Measurements from ENCODE around the gene MAST2.
"Not testable (repeated sequence)": the region's sequence is repeated elsewhere in the genome, so short reads cannot be mapped to it uniquely, and the experiment has no call there.

The MAST2 gene

DNA sequence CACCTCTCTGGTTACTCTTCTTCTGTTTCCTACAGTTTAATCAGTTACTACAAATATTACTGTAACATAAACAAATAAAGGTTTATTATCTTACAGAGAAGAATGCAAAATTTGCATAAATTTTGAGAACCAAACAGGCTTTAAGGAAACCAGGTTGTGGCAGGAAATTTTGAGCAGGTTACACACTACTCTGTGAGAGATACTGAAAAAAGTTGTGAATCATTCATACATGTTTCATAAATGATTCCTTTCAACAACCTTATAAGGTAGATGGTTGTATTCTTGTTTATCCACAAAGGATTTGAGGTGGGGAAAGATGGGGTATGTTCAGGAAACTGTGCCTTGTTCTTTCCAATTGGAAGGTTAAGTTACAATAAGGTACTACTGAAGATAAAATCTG is 58.6 kb downstream of the MAST2 start:
- no peak for DNase-seq

DNA sequence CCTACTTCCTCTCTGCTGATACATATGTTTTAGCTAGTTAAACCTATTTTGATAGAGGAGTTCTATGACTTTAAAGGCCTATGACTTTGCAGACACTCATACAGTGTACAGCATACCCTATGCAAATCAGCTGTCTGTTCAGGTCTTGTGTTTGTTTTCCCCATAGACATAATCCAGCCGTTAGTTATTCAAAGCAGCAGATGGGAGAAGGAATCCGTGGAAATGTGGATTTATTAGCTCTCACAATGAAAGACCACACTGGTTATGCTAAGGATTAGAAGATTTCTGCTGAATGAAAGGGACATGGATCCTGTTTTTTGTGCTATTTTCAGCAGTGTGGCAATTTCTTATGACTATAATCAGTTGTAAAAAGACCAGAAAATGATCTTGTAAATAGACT is 59.8 kb downstream of the MAST2 start:
- DNase-seq = no peak

DNA sequence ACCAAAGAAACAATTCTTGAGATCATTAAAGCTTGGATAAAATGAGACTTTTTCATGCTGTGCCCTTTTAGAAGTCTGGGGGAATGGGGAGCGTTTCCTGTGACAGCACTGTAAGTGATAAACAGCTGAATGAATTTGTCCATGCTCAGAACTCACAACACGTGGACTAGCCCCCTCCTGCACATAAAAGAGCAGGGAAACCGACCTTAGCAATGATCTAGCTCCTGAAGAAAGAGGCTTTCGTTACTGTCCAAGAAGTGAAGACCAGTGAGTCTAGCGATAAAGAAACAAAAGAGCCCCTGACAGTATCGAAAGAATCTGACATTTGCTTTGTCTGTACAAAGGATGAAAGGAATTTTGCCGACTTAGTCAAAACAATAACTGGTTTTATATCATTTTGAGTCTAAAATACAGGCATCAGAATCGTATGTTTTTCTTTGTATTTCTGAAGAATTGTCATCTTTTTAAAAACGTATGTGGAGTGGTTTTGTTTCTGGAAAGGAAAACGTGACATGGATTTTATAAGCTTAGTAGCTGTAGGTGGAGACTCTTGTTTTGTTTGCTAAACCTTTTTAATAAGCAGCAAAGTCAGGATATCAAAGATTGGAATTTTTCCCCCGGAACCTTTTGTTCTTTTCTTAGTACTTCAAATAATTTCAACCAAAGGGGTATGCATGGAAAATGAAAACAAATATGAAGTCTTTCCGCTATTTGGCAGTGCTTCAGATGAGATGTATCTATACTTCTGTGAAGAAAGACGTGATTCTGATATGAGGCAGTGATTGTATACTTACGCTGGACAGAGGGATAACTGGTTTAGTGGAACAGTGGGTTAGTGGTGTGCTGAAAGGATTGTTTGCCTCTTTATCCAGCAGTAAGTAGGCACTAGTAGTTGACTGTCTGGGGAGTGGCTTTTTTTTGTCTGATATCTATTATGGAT is 61.0 kb downstream of the MAST2 start:
- DNase-seq = no peak

DNA sequence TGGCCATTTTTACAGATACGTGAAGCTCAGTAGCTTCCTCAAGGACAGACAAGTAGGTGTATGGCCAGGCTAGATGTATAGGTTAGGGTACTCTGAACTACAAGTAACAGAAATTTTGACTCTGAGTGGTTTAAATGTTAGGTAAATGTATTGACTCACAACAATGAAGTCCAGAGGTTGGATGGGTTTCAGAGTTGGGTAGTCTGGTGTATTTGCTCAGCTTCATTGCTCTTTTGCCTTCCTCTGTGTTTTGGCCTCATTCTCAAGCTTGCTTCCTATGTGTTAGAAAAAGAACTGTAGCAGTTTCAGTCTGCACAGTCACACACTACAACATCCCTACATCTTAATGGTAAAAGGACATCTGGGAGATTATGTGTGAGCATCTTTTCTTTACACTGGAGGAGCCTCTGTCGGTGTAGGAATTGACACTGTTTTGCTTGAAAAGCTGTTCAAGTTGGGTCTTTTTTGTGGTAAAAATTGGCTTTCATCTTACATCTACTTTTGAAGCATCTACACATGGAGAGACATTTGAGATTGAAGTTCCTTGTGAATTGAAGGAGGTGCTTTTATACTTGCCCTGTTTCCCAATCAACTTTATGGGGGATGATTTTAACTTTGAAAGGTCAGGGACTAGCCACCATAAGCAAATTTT is 64.4 kb downstream of the MAST2 start:
- DNase-seq = no peak

DNA sequence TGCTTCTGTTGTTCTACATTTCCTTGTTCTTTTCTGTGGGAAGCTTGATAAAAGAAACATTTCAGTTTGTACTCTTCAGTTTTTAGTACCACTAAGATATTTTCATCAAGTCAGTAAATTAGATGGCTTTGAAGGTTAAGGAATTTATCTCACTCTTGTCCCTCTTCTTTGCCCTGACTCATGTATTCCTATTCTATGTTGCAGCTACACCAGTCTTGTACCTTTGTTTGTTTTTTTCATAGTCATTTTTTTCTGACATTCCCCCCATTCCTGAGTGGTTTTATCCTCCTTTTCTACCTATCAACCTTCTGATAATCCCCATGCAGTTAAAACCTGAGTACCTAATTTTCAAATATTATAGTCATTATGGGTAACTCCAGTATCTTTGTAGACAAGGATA is 65.4 kb downstream of the MAST2 start:
- DNase-seq = no peak

DNA sequence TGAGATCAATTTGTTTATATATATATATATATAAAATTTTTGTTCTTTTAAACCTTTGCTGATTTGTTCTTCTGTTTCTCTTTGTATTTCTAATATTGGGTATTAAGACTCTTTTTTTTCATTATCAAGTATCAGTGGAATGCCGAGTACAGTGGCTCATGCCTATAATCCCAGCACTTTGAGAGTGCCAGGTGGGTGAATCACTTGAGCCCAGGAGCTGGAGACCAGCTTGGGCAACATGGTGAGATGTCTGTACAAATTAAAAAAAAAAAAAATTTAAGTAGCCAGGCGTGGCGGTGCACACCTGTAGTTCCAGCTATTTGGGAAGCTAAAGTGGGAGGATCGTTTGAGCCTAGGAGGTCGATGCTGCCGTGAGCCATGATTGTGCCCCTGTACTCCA is 67.1 kb downstream of the MAST2 start:
- DNase-seq = no peak

DNA sequence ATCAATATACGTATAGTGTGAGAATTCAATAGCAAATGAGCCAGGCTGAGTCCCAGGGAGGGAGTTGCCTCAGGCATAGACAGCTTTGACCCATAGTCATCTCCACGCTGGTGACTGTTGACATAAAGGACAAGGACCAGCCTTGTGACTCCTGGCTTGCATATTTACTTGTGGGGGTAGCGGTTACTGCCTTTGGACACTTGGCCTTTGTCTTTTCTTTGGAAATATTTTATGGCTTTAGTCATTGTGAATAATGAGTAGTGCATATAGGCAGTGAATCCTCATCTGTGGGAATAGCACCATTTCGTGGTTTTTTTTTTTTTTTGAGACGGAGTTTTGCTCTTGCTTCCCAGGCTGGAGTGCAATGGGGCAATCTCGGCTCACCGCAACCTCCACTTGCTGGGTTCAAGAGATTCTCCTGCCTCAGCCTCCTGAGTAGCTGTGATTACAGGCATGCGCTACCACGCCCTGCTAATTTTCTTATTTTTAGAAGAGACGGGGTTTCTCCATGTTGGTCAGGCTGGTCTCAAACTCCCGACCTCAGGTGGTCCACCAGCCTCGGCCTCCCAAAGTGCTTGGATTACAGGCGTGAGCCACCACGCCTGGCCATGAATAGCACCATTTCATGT is 68.9 kb downstream of the MAST2 start:
- not testable (repeated sequence) for DNase-seq

DNA sequence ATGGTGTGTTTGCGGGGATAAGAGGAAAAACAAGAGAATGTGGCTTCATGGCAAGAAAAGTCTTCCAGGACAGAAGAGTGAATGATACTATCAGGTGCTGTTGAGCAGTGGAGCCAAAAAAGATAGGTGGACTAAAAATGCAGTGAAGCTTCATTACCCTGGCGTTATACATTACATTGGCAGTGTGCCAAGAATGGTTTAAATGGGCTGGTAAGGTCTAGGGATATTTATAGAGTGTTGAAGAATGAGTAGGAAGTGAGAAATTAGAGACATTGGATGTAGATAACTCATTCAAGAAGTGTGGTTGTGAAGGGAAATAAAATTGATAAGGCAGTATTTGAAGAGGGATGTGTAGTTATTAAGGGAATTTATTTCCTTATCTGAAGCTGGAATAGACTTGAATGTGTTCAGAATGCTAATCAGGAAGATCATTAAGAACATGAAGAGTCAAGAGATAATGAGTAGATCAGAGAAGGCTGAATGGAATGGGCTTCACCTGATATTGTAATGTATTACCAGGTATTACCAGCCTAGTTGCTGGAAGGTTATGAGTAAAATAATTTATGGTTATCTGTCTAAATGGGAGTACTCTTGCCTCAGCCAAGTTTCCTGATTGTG is 72.7 kb downstream of the MAST2 start:
- no peak for DNase-seq

DNA sequence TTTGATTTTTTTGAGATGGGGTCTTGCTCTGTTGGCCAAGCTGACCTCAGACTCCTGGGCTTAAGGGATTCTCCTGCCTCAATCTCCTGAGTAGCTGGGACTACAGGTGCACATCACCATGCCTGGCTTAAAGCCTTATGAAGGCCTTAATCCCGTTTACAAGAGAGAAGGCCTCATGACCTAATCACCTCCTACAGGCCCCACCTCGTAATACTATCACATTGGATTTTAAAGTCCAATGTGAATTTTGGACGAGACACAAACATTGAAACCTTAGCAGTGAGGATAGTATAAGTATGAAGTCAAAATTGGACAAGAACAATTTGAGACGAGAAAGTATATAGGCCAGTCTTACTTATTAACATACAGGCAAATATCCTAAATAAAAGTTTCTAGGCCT is 73.9 kb downstream of the MAST2 start:
- no peak for DNase-seq

DNA sequence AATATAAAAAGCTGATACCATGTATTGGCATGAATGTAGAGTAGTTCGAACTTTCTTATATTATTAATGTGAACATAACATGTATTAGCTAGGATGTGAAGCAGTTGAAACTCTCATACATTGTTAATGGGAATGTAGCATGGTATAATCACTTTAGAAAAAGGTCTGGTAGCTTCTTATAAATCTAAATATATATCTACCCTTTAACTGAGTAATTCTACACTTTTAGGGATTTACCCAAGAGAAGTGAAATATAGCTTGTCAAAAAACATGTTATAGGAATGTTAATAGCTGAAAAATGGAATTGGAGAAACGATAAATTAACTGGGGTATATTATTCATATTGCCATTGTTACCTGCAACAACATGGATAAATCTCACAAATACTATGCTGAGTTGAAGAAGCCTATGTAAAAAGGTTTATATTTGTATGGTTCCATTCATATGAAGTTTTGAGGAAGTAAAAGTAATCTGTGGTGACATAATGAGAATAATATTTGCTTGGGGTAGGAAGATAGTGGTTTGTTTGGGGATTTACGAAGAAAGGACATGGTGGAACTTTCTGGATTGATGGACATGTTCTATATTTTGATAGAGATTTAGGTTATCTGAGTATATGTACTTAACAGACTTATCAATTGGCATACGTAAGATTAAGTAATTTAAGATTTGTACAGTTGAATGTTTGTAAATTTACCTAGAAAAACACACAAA is 76.6 kb downstream of the MAST2 start:
- DNase-seq = no peak

DNA sequence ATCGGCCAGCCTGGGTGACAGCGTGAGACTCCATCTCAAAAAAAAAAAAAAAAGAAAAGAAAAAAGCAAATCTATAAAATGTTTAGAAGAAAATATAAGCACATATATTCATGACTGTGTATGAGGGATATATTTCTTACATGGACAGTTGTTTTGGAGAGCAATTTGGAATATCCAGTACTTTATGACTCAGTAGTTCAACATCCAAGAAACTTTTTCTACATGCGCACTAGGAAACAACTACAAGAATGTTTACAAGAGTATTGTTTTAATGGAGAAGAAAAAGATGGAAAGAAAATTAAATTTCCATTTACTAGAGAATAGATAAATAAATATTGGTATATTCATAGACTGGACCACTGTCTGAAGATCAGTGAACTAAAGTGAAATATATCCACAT is 77.5 kb downstream of the MAST2 start:
- no peak for DNase-seq

DNA sequence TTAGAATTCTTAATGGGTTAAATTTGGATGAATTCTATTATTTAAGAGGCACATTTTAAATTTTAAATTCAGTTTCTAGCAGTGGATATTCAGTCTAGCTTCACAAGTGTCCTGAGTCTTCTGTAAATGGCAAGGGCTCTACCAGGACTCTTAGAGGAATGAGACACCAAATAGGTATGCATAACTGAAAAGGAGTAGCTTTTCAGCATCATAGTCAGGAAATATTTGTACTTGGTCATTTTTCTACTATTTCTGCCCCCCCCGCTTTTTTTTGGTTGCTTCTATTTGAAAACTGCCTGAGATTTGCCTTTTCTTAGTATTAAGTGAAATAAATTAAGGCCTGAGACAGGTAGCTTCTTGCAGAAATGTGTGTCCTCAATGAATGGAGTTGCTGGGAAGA is 80.2 kb downstream of the MAST2 start:
- DNase-seq = no peak

DNA sequence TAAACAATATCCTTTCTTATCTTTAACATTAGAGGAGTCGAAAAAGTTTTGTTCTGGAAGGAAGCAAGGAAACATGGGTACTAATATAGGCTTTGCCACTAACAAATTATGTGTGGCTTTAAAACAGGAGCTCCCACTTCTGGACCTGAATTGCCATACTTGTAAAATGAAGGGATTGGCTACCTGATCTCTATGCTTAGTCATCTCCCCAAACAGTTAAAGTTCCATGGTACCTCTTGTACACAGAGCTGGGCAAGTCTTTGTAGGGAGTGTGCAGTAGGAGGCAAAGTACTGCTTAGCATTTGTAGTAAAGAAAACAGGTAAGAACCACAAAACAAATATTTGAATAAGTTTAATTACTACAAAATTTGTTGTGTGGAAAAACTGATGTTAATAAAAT is 81.3 kb downstream of the MAST2 start:
- DNase-seq = no peak

DNA sequence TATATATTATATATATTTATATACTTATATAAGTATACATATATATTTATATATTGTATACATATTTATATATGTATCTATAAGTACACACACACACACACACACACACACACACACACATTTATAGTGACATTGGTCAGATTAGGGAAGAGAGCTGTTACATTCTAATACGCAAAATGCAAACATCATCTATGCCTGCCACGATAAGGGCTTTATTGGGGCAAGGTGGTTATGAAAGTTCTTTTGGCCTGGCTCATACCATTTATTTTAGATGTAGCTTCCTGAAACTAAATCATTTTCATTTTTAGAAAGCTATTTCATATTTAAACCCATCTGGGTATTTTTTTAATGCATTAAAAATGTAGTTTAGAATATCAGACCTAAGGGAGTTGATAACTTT is 82.8 kb downstream of the MAST2 start:
- no peak for DNase-seq

DNA sequence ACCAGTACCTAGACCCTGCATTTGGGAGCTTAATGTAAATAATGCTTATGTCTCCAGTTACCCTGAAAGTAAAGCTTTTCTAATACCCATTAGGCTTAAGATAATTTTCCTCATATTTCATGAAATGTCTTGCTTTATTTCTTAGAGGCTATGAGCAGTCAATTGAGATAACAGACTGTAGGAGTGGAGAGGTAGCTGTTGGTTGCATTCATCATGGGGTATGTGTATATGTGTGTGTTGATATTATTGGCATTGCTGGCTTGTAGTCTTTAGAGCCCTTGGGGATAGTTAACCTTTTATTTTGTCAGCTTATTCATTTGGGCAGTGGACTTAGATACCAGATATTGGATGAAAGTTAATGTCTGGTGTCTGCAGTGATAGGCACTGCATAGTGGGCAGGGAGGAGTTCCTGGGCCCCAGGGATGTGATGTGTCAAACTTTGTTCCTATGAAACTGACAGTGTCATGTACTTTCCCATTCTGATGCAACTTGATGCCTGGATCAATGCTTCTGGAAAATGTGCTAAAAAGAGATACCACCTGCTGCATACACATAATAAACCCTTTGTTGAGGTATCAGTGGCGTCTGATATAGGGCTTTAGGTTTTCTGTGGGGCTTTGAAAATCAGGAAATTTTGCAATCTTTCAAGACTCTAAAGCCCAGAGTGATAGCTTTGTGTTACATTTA is 83.9 kb downstream of the MAST2 start:
- DNase-seq = no peak

DNA sequence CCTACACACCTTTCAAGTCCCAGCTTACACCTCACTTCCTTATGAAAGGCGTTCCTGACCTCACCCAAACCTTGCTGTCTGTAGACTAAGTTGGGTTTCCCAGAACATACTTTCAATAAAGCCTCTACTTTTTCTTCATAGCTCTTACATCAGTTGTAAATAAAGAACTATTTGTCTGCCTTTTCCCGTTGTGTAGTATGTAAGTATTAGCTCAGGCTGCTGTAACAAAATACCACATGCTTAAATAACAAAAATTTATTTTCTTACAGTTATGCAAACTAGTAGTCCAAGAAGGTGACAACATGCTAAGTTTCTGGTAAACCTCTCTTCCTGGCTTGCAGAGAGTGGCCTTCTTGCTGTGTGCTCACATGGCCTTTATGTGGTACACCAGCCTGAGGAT is 86.7 kb downstream of the MAST2 start:
- DNase-seq = no peak

DNA sequence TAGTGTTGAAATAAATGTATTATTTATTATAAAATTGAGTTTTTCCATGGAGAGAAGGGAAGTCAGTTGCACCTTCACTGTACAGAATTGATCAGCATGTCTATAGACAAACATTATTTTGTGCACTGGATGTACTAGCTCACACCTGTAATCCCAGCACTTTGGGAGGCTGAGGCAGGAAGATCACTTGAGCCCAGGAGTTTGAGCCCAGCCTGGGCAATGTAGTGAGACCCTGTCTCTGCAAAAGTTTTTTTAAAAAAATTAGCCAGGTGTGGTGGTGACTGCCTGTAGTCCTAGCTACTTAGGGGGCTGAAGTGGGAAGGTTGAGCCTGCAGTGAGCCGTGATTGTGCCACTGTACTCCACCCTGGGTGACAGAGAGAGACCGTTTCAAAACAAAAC is 87.7 kb downstream of the MAST2 start:
- no peak for DNase-seq

DNA sequence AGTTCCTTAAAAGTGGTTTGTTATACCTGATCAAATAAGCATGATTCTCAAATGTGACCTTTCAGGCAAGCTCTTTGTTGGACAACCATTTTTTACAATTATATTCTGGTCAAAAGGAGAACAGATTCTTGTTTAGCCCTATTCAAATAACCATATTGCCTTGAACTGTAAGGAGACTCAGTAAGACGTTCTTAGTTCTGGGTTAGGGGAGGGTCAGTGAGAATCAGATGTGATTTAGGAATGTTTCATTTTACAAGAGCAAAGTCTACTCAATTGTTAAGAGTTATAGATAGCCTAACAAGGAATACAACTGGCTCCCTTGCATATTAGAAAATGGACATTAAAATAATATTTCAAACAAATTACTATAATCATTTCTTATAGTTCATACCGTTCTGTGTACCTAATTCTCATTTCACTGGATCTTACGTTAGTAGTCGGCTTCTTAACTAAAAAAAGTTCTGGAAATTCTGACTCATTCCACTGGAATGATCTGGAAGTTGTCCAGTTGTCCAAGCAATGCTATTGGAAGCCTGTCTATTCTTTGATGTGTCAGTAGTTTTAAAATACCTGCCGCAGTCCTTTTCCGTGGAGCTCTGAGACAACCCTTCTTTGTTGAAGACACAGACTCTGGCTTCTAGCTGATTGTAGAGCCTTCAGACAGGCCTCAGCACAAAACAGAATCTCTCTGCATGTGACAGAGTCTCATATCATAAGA is 88.8 kb downstream of the MAST2 start:
- DNase-seq = no peak

DNA sequence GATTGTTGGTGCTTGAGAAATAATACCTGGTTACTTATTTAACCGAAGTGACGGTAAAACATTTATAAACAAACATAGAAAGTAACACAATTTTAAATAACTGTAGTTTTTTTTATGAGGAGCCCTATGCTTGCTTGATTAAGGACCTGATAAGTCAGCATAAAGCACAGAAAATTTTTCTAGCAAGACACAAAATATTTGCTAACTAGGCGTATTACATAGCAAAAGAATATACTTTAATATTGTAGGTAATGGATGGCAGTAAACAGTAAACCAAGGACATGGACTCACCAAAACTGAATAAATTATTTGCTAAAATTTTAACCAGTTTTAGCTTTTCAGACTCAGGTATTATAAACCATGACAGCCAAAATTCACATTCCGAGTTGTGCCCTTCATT is 90.9 kb downstream of the MAST2 start:
- DNase-seq = no peak

DNA sequence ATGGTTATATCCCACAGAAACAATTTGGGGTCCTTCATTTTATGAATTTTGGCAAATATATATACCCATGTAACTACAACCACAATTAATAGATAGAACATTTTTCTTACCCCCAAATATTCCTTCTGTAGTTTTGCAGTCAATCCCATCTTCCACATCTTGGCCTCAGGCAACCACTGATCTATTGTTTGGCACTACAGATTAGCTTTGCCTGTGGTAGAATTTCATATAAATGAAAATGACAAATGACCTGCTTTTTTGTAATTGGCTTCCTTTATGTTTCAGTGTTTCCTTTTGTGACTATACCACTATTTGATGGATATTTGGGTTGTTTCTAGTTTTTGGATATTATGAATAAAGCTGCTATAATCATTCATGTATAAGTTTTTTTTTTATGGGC is 91.5 kb downstream of the MAST2 start:
- DNase-seq = no peak

DNA sequence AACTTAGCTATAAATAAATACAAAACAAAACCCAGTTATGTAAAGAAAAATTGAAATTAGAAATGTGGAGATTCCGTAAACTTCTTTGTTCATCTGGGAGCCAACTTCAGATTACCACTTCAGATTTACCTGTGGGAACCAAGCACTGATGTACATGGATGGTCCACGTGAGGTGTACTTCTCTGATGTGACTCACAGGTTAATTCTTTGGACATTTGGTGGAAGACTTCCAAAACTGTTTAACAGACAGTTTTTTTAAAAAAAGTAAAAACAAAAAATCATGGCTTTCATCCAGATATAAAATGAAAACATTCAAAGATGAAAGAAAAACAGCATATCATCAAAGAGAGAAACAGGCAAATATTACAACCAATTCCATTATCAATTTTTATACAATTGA is 92.0 kb downstream of the MAST2 start:
- no peak for DNase-seq

DNA sequence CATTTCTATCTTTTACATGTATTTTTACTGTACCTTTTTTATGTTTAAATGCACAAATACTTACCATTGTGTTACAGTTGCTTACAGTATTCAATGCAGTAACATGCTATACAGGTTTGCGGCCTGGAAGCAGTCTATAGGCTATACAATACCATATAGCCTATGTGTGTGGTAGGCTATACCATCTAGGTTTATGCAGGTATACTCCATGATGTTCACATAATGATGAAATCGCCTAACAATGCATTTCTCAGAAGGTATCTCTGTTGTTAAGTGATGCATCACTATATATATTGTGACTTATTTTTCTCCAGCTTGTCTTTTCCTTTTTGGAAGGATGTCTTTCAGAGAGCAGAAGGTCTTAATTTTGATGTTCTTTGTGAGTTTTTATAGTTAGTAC is 103.5 kb downstream of the MAST2 start:
- no peak for DNase-seq

All from CD4-positive, alpha-beta T cell treated with Interleukin-1 beta for 1 hour (primary cell).